HepG2 (cell line): ENCODE results near the gene FOSL2. TPM values are rescaled to one million over a fixed set of nuclear protein-coding genes. Genes with fewer than 3 reads are reported as not detected.

Experiments
- ARID2 ChIP-seq: sonication (generic); formaldehyde crosslinking; IDR thresholded peaks from 2 replicates; pipeline ENCODE4 v1.8.1; 2022; ENCODE audit warnings: mild to moderate bottlenecking, missing genetic modification reagents, borderline replicate concordance
- CREB1 ChIP-seq, 2 experiments: fragments of 450-650 bp in 1 of 2; IDR thresholded peaks; 2 replicates each; pipeline ENCODE4 v1.6.1; 2016 to 2017; ENCODE audit warnings: control low read depth in 1 of 2, mild to moderate bottlenecking in 1 of 2, missing compliant biosample characterization in 1 of 2, missing genetic modification characterization in 1 of 2
- FOXA1 ChIP-seq, 2 experiments: fragments of 450-650 bp in 1 of 2; sonication (generic) in 1 of 2; formaldehyde crosslinking in 1 of 2; IDR thresholded peaks; 2 replicates each; pipeline versions ENCODE4 v1.4.0 to v1.6.1; 2016 to 2020; ENCODE audit warnings: missing genetic modification reagents in 1 of 2
- HNRNPLL ChIP-seq: fragments of 200-400 bp; formaldehyde crosslinking; IDR thresholded peaks from 2 replicates; pipeline ENCODE4 v1.6.1; 2017; ENCODE audit warnings: mild to moderate bottlenecking, low read depth, low read length; ENCODE audit not compliant: poor library complexity, severe bottlenecking
- KDM6A ChIP-seq: IDR thresholded peaks from 2 replicates; pipeline ENCODE4 v1.6.1; 2016; ENCODE audit warnings: low read depth
- MAFG ChIP-seq: sonication (generic); formaldehyde crosslinking; IDR thresholded peaks from 2 replicates; pipeline ENCODE4 v1.5.1; 2020; ENCODE audit warnings: mild to moderate bottlenecking, missing genetic modification reagents
- MEF2D ChIP-seq: sonication (generic); formaldehyde crosslinking; IDR thresholded peaks from 2 replicates; pipeline ENCODE4 v1.5.1; 2020; ENCODE audit warnings: mild to moderate bottlenecking, missing genetic modification reagents
- MEIS1 ChIP-seq: sonication (generic); formaldehyde crosslinking; IDR thresholded peaks from 2 replicates; pipeline ENCODE4 v1.9.0; 2021; ENCODE audit warnings: mild to moderate bottlenecking, missing genetic modification reagents, moderate library complexity, borderline replicate concordance
- MXD4 ChIP-seq: IDR thresholded peaks from 2 replicates; pipeline ENCODE4 v1.6.1; 2016; ENCODE audit warnings: mild to moderate bottlenecking, missing biosample characterization, missing genetic modification reagents
- PAX8 ChIP-seq: sonication (generic); formaldehyde crosslinking; IDR thresholded peaks from 2 replicates; pipeline ENCODE4 v1.8.0; 2022; ENCODE audit warnings: mild to moderate bottlenecking, missing genetic modification reagents, borderline replicate concordance
- RNF219 ChIP-seq: sonication (generic); formaldehyde crosslinking; IDR thresholded peaks from 2 replicates; pipeline ENCODE4 v1.5.0; 2020; ENCODE audit warnings: mild to moderate bottlenecking, missing genetic modification reagents
- SSRP1 ChIP-seq: IDR thresholded peaks from 2 replicates; pipeline ENCODE4 v1.6.1; 2016; ENCODE audit warnings: control low read depth
- THRA ChIP-seq: sonication (generic); formaldehyde crosslinking; IDR thresholded peaks from 2 replicates; pipeline ENCODE4 v1.4.0; 2020; ENCODE audit warnings: missing genetic modification reagents, borderline replicate concordance
- TOPORS ChIP-seq: sonication (generic); formaldehyde crosslinking; IDR thresholded peaks from 2 replicates; pipeline ENCODE4 v1.8.0; 2023; ENCODE audit warnings: mild to moderate bottlenecking, missing genetic modification reagents
- ZFP41 ChIP-seq: sonication (generic); formaldehyde crosslinking; IDR thresholded peaks from 2 replicates; pipeline ENCODE4 v1.4.0; 2020; ENCODE audit warnings: mild to moderate bottlenecking, missing genetic modification reagents, borderline replicate concordance
- ZNF280B ChIP-seq: sonication (generic); formaldehyde crosslinking; IDR thresholded peaks from 2 replicates; pipeline ENCODE4 v1.5.0; 2020; ENCODE audit warnings: missing genetic modification reagents, mild to moderate bottlenecking, borderline replicate concordance
- ZNF331 ChIP-seq: sonication (generic); formaldehyde crosslinking; IDR thresholded peaks from 2 replicates; pipeline ENCODE4 v1.4.0; 2020; ENCODE audit warnings: missing genetic modification reagents
- ZNF740 ChIP-seq: sonication (generic); formaldehyde crosslinking; IDR thresholded peaks from 2 replicates; pipeline ENCODE4 v1.4.0; 2020; ENCODE audit warnings: missing genetic modification reagents
- ZNF768 ChIP-seq: sonication (generic); formaldehyde crosslinking; IDR thresholded peaks from 2 replicates; pipeline ENCODE4 v1.4.0; 2020; ENCODE audit warnings: missing genetic modification reagents
- ZNF816 ChIP-seq: sonication (generic); formaldehyde crosslinking; IDR thresholded peaks from 2 replicates; pipeline ENCODE4 v1.8.0; 2022; ENCODE audit warnings: missing genetic modification reagents, mild to moderate bottlenecking, borderline replicate concordance
- polyA plus RNA-seq, 8 experiments: library from polyadenylated mRNA; depleted of rRNA in 3 of 8; stranded (reverse) in 7 of 8; unstranded in 1 of 8; fragments of >200 nt; fragmentation: Illumina TruSeq in 4 of 8; extraction: Trizol in 4 of 8; gene quantifications; 2 replicates each; pipeline versions ENCODE4 v1.2.1 to v1.2.3, GENCODE V29; 2011 to 2016; ENCODE audit warnings: low read depth in 4 of 8, missing spikeins in 1 of 8, mixed read lengths in 1 of 8; ENCODE audit not compliant: insufficient read depth in 1 of 8
- total RNA-seq, 5 experiments: library from RNA; depleted of rRNA; stranded (reverse); fragments of >200 nt; fragmentation: Illumina TruSeq; extraction: Trizol; gene quantifications; 2 replicates each; pipeline ENCODE4 v1.2.3, GENCODE V29; 2016; ENCODE audit warnings: low read depth in 1 of 5

The FOSL2 gene
- total and polyA plus RNA-seq, 2 of the 13 experiments (the other 11 are each of a cell fraction or from before 2014, with no cell fraction given) = 3.4 to 18.1 TPM

- TF ChIP-seq TOPORS (CRISPR knock-in tag) (no peak), MEF2D (no peak), KDM6A (CRISPR knock-in tag) (no peak), ZNF816 (CRISPR knock-in tag) (no peak), MXD4 (CRISPR knock-in tag) (peak; percentile 25), CREB1 (IDR thresholded peaks at IDR 0.05) (no peak), CREB1 (CRISPR knock-in tag; IDR thresholded peaks at IDR 0.05) (no peak), ZNF280B (CRISPR knock-in tag) (no peak), MEIS1 (no peak), HNRNPLL (no peak), SSRP1 (CRISPR knock-in tag) (no peak), ZNF768 (CRISPR knock-in tag) (no peak), ZNF331 (CRISPR knock-in tag) (peak; percentile 23; the same call in 1 of the 2 replicates), RNF219 (CRISPR knock-in tag) (no peak), PAX8 (no peak), ZFP41 (CRISPR knock-in tag) (no peak), MAFG (CRISPR knock-in tag) (no peak), ARID2 (CRISPR knock-in tag) (no peak), ZNF740 (no peak), FOXA1 (IDR thresholded peaks at IDR 0.05) (no peak), FOXA1 (CRISPR knock-in tag; IDR thresholded peaks at IDR 0.05) (no peak), THRA (no peak)
Measured at GRCh38 chr2:28395334-28396061, 2.8 kb downstream of the FOSL2 start (continued).
